PC-3 (cell line): ENCODE measurements around the gene CPLX1. TPM values are rescaled to one million over a fixed set of nuclear protein-coding genes. Genes with fewer than 3 reads are reported as not detected.

Experiments used
- ATAC-seq: fragments of 200-7000 bp; cut with Tn5 transposase; 2 replicates; pipeline ENCODE4 v1.9.1; 2020; ENCODE audit warnings: mild to moderate bottlenecking, moderate library complexity
- BruUV-seq: library from RNA; stranded (reverse); fragments of 400-500 nt; replicated peaks from 2 replicates; lab custom pipeline; 2021; lab: Mats Ljungman, UMichigan
- CTCF ChIA-PET: fragments of 300-600 bp; sonication (Branson Sonifier 250); formaldehyde crosslinking; loops from one replicate; lab custom pipeline; 2022; ENCODE audit warnings: antibody characterized with exemption; lab: Charles Lee
- POLR2A ChIA-PET: fragments of 300-600 bp; sonication (Branson Sonifier 250); formaldehyde crosslinking; loops from one replicate; lab custom pipeline; 2022; ENCODE audit warnings: antibody characterized with exemption; ENCODE audit not compliant: unreplicated experiment; lab: Charles Lee
- DNase-seq: peaks from one replicate; pipeline ENCODE4 v3.0.0-alpha.2; 2015
- H2AFZ ChIP-seq: fragments of 300-600 bp; sonication (generic); 2 replicates; pipeline ENCODE4 v1.6.0; 2016; ENCODE audit warnings: antibody characterized with exemption, low read length
- H3F3A ChIP-seq: fragments of 300-600 bp; sonication (generic); one replicate; pipeline ENCODE4 v1.6.0; 2017; ENCODE audit warnings: antibody characterized with exemption, low read length, control low read depth, mild to moderate bottlenecking; ENCODE audit not compliant: unreplicated experiment
- H3K27ac ChIP-seq: fragments of 300-600 bp; sonication (generic); 2 replicates; pipeline ENCODE4 v1.5.1; 2016; ENCODE audit warnings: mild to moderate bottlenecking, low read length
- H3K27me3 ChIP-seq: fragments of 300-600 bp; sonication (generic); 2 replicates; pipeline ENCODE4 v1.6.1; 2016; ENCODE audit warnings: low read length, mixed read lengths
- H3K36me3 ChIP-seq: fragments of 300-600 bp; sonication (generic); 2 replicates; pipeline ENCODE4 v1.6.1; 2016; ENCODE audit warnings: low read depth, mixed run types, low read length, mixed read lengths
- H3K4me1 ChIP-seq: fragments of 300-600 bp; sonication (generic); 2 replicates; pipeline ENCODE4 v1.5.1; 2016; ENCODE audit warnings: low read length; ENCODE audit not compliant: insufficient read depth
- H3K4me2 ChIP-seq: fragments of 300-600 bp; sonication (generic); 2 replicates; pipeline ENCODE4 v1.6.0; 2016; ENCODE audit warnings: low read length
- H3K4me3 ChIP-seq: fragments of 300-600 bp; sonication (generic); 2 replicates; pipeline ENCODE4 v1.5.1; 2016; ENCODE audit warnings: mild to moderate bottlenecking, low read length, mixed read lengths
- H3K79me2 ChIP-seq: fragments of 300-600 bp; sonication (generic); 2 replicates; pipeline ENCODE4 v1.6.1; 2017; ENCODE audit warnings: low read length, mixed read lengths
- H3K9ac ChIP-seq: fragments of 300-600 bp; sonication (generic); 2 replicates; pipeline ENCODE4 v1.6.0; 2016; ENCODE audit warnings: mild to moderate bottlenecking, low read length
- H3K9me2 ChIP-seq: fragments of 300-600 bp; sonication (generic); replicated peaks from 2 replicates; pipeline ENCODE4 v1.6.1; 2016; ENCODE audit warnings: mixed run types, low read length, mixed read lengths
- H3K9me3 ChIP-seq: fragments of 300-600 bp; sonication (generic); 2 replicates; pipeline ENCODE4 v1.6.1; 2016; ENCODE audit warnings: low read length, mixed read lengths
- H4K20me1 ChIP-seq: fragments of 300-600 bp; sonication (generic); 2 replicates; pipeline ENCODE4 v1.6.1; 2016; ENCODE audit warnings: low read length, mixed read lengths
- EZH2 ChIP-seq: fragments of 300-600 bp; sonication (generic); IDR thresholded peaks from one replicate; pipeline ENCODE4 v1.6.1; 2017; ENCODE audit warnings: antibody characterized with exemption, mild to moderate bottlenecking, low read length; ENCODE audit not compliant: unreplicated experiment
- EZH2phosphoT487 ChIP-seq: fragments of 300-600 bp; sonication (generic); IDR thresholded peaks from 2 replicates; pipeline ENCODE4 v1.6.1; 2018; ENCODE audit warnings: mild to moderate bottlenecking, antibody characterized with exemption, low read length, borderline replicate concordance
- intact Hi-C: fragments of 100-400 bp; cut with micrococcal nuclease; formaldehyde crosslinking; loops from 2 replicates; pipeline ENCODE4 v1.9.0; 2023
- total RNA-seq: library from RNA; depleted of rRNA; stranded (reverse); fragments of >200 nt; gene quantifications from 2 replicates; pipeline ENCODE4 v1.2.3, GENCODE V29; 2014
- TF ChIP-seq, protein P1 (sequence below): fragments of 300-600 bp; sonication (generic); conservative IDR thresholded peaks from 2 replicates; pipeline ENCODE4 v1.5.1; 2017; ENCODE audit warnings: antibody characterized with exemption, low read depth, mild to moderate bottlenecking, low read length

The CPLX1 gene
- total RNA-seq, 1 experiment from 2014 or later: 0.87 TPM

DNA sequence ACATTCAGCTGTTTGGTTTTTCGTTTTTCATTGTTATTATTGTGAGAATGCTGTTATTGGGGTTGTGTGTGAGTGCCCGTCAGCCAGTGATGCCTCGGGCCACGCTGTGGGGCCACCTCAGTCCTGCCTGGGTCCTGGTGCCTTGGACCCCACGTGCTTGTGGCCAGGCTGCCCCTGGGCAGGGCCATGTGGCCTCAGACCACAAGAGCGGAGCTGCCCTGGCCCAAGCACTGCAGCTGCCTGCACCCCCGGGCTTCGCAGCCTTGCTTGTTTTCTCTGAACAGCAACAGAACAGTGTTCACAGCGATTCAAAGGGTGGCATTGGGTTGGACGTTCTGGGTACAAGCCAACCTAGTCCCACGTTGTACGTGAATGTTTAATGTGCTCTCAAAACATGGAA is 56.9 kb downstream of the CPLX1 start:
- intact Hi-C loops: no loop called here
- Histone ChIP-seq H3K36me3 (peaks cover 6% of the 10 kb centered on the region), H2AFZ (no peak overlapping the region), H3K4me3 (no peak overlapping the region), H3F3A (no peaks in the 10 kb centered on the region), H3K27ac (no peak overlapping the region), H4K20me1 (peaks cover 16% of the 10 kb centered on the region; the same call in 1 of the 2 replicates), H3K27me3 (no peaks in the 10 kb centered on the region), H3K9me3 (no peaks in the 10 kb centered on the region), H3K79me2 (peaks cover 45% of the 10 kb centered on the region), H3K4me1 (0 out of 2 replicates have a peak, but pooled peaks cover 7% of the 10 kb centered on the region), H3K9ac (no peak overlapping the region), H3K9me2 (no peaks in the 10 kb centered on the region), H3K4me2 (no peak overlapping the region)
- no TSS peak for BruUV-seq
- no peak for DNase-seq
- no peak for ATAC-seq
- TF ChIP-seq EZH2 (no peak), EZH2phosphoT487 (no peak)
- TF ChIP-seq, protein P1, sequence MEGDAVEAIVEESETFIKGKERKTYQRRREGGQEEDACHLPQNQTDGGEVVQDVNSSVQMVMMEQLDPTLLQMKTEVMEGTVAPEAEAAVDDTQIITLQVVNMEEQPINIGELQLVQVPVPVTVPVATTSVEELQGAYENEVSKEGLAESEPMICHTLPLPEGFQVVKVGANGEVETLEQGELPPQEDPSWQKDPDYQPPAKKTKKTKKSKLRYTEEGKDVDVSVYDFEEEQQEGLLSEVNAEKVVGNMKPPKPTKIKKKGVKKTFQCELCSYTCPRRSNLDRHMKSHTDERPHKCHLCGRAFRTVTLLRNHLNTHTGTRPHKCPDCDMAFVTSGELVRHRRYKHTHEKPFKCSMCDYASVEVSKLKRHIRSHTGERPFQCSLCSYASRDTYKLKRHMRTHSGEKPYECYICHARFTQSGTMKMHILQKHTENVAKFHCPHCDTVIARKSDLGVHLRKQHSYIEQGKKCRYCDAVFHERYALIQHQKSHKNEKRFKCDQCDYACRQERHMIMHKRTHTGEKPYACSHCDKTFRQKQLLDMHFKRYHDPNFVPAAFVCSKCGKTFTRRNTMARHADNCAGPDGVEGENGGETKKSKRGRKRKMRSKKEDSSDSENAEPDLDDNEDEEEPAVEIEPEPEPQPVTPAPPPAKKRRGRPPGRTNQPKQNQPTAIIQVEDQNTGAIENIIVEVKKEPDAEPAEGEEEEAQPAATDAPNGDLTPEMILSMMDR: no peak
- CTCF ChIA-PET: no interaction called here
- POLR2A ChIA-PET: no interaction called here

DNA sequence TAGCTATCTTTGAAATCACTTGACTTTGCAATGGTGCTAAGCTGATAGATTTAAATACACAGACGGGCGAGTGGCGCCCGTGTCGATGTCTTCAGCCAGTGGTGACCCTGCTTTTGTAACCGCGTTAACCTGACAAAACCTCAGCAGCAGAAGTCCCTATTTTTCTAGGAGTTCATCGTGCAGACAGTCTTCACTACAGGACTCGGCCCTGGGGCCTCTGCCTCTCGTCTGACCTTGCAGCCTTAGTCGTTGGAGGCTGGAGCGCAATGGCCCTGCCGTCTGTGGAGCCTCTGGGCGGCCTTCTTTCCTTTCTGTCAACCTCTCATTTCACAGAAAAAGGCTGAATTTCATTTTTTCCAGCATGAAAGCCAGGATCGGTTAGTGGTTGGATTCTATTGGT is 57.9 kb downstream of the CPLX1 start:
- H3K36me3 ChIP-seq: peaks cover 6% of the 10 kb centered on the region
- peaks cover 36% of the 10 kb centered on the region for H3K79me2 ChIP-seq
- no peaks in the 10 kb centered on the region for H3K9me3 ChIP-seq
- H3F3A ChIP-seq: no peaks in the 10 kb centered on the region
- H4K20me1 ChIP-seq: peaks cover 8% of the 10 kb centered on the region; the same call in 1 of the 2 replicates
- CTCF ChIA-PET: no interaction called here
- H3K27ac ChIP-seq: no peak overlapping the region
- POLR2A ChIA-PET: no interaction called here
- H3K4me3 ChIP-seq: no peak overlapping the region
- H3K9me2 ChIP-seq: no peaks in the 10 kb centered on the region
- intact Hi-C loops: no loop called here
- ATAC-seq: no peak
- H3K27me3 ChIP-seq: no peaks in the 10 kb centered on the region
- H2AFZ ChIP-seq: no peak overlapping the region
- no peak for DNase-seq
- no peak overlapping the region for H3K9ac ChIP-seq
- TF ChIP-seq EZH2phosphoT487 (no peak), EZH2 (no peak)
- TF ChIP-seq, protein P1: no peak
- H3K4me1 ChIP-seq: 0 out of 2 replicates have a peak, but pooled peaks cover 7% of the 10 kb centered on the region
- no TSS peak for BruUV-seq
- H3K4me2 ChIP-seq: no peak overlapping the region

DNA sequence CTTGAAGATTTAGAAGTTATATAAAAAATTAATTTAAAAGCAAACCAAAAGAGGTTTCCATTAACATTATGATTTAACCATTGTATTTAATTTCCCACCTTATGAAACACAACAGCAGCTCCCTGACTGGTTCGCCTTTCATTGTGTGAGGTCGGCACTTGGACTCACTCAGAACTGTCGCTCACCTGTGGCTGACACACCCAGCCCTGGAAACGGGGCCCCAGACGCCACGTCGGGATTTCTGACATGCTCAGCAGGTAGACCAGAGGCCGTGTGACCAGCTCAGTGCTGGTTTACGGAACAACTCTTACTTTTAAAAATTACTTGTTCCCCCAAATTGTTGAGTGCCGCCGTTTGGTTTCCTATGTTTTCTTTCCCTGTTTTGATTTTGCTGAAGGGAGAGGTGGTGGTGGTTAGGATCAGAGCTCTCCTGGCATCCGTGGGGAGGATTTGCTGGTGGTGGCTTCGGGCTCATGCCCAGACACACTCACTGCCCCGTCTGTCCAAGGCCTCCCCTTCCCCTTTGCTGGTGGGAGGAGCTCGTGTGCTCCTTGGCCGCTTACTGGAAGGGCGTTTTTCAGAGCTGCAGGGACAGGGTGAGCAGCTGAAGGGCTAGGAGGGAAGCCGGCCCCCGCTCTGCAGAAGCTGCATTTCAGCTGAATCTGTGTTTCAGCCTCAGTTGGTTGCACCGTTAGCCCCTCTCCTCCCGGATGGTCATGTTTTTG is 59.2 kb downstream of the CPLX1 start:
- H2AFZ ChIP-seq: no peak overlapping the region
- no peak overlapping the region for H3K4me2 ChIP-seq
- peaks cover 28% of the 10 kb centered on the region; the same call in 1 of the 2 replicates for H3K79me2 ChIP-seq
- H3K9ac ChIP-seq: no peak overlapping the region
- no peaks in the 10 kb centered on the region for H3K27me3 ChIP-seq
- H3K36me3 ChIP-seq: peaks cover 6% of the 10 kb centered on the region
- H3K27ac ChIP-seq: no peak overlapping the region
- peaks cover 8% of the 10 kb centered on the region; the same call in 1 of the 2 replicates for H4K20me1 ChIP-seq
- no peaks in the 10 kb centered on the region for H3F3A ChIP-seq
- H3K4me3 ChIP-seq: no peak overlapping the region
- H3K9me2 ChIP-seq: no peaks in the 10 kb centered on the region
- no peak for ATAC-seq
- BruUV-seq: TSS peak; percentile 5
- 0 out of 2 replicates have a peak, but pooled peaks cover 7% of the 10 kb centered on the region for H3K4me1 ChIP-seq
- ChIA-PET CTCF (no interaction called here), POLR2A (interaction anchor here (0.6 kb wide), 1 partner anchor 349 kb away, joined by 4 read pairs; no protein-coding TSS in a partner anchor)
- TF ChIP-seq EZH2 (no peak), EZH2phosphoT487 (no peak)
- TF ChIP-seq, protein P1: no peak
- intact Hi-C loops: no loop called here
- no peak for DNase-seq
- H3K9me3 ChIP-seq: no peaks in the 10 kb centered on the region
